HG03521 (cell line): ENCODE results near the gene LEO1.

Source experiments
- ATAC-seq: cut with Tn5 transposase; IDR thresholded peaks from one replicate; pipeline ENCODE4 v1.9.1; 2021; ENCODE audit warnings: mild to moderate bottlenecking, moderate library complexity; ENCODE audit not compliant: unreplicated experiment

LEO1 gene

DNA sequence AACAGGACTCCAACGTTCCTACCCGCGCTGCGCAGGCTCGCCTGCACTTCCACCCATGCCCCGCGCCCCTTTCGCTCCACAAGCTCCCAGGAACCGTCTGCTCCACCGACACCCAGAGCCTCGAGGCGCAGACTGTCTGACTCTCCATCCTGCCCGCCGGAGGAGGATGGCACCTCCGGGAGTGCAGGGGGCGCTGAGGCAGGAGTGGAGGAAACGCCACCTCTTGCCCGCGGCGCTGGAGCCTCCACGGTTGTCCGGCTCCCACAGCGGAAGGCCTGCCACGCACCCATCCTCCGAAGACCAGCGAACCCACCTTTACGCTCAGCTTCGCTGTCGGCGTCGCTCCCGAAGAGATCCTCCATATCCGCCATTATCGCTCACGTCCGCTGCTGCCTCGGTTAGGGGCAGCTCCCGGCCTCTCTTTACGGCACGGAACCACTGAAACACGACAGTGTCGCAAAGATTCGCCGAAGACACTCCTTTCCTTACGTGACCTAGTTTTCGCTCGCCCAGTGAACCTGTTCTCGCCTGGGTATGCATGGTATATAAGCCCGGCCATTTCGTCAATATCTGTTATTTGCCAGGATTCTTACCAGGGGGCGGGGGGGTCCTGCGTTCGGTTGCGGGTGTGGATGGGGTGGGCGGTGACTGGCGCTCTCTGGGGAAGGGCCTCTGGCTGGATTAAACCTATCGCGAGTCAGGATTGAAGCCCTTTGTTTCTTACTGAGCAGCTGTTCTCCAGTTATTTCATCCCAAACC lies at the start of gene LEO1:
LEO1 (minus strand) TSS at position 404 of the 759 bp plus-strand sequence; CDS start at position 371, 33 bp downstream.
- peak; percentile 72 for ATAC-seq

DNA sequence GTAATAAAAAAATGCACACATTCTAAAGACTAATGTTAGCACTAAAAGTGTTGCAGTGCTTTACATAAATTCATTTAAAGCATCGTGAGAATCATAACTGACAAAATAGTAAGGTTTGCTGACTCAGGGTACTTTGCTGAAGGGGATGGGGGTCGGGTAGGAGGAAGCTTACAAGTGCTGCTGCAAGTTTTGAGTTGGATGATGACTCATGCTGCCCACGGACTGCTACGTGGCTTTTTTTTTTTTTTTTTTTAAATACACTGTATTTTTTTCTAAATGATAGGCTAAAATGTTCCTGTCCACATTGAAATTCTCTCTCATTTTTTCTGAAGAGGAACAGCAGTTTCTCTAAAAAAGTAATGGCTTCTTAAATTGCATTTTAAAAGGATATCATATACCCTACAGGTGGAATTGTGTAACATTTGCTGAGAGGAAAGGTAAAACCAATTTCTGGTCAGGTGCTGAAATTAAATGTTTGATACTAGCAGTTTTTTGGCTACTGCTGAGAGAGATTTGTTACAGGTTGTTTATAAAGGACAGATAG lies 49.6 kb upstream of the LEO1 start:
- ATAC-seq, result no peak

DNA sequence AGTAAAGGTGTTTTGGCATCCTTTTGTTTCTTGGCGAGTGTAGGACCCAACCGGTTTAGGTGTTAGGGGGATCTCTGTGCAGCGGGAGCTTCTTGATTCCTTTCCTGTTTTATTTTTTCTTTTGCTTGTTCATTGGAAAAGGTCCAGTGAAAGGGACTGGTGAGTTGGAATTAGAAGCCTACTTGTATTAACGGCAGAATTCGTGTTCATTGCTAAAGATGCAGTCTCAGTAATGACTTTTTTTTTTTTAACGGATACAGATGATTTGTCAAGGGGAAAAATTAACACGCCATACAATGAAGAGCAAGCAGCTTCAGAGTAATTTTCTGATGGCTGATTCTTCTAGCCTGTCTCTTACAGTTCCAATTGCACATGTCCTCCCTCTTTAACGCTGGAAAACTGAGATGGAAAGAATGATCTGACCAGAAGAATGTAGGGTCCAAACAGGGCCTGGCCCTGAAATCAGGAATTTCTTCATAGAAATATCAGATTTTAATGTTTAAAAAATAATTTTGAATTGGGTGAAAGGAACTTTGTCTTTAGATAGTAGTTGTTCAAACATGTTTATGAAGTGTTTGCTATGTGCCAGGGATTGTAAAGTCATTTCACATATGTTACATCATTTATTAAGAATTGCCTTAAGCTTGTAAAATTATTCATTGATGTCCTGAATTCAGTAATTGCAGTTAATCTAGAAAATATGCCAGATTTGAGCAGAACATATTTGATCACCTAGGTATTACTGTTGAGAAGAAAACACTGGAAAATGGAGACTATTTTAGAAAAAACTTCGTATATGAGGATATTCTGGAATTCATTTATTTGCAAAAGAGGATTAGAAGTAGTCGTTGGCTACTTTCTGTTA lies 48.9 kb upstream of the LEO1 start:
- no peak for ATAC-seq

DNA sequence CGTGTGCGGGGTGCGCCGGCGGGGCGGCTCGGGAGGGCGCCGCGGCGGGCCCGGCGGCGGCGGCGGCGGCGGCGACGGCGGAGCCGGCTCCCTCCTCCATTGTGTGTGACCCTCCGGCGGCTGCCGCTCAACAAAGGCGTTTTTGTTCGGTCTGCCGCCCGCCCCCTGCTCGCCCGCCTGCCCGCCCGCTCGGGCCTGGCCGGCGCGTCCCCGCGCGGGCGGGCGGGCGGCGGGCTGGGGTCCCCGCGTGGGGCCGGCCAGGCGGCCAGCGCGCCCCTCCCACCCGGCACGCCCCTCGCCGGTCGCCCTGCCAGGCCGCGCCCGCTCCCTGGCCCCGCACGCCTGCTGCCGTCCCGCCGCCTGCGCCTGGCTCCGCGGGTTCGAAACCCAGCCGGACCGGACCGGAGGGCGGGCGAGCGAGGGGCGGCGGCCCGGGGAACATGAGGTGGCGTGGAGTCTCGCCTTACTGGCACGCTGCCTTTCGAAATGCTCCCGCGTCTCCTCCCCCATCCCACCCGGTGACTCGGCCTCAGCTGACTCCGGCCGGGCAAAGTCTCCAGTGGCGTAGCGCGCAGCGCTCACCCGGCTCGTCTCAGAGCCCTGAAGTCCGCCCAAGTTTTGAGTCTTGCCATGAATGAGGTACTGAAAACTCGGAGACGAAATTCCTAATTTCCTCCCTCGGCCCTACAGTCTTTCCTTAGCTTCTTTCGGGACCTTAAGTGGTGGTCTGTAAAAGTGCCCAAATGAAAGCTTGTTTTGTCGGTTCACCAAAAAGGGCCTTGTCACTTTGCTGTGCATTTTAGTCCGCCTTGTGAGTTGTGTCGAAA lies 48.0 kb upstream of the LEO1 start:
- peak; percentile 45 for ATAC-seq

DNA sequence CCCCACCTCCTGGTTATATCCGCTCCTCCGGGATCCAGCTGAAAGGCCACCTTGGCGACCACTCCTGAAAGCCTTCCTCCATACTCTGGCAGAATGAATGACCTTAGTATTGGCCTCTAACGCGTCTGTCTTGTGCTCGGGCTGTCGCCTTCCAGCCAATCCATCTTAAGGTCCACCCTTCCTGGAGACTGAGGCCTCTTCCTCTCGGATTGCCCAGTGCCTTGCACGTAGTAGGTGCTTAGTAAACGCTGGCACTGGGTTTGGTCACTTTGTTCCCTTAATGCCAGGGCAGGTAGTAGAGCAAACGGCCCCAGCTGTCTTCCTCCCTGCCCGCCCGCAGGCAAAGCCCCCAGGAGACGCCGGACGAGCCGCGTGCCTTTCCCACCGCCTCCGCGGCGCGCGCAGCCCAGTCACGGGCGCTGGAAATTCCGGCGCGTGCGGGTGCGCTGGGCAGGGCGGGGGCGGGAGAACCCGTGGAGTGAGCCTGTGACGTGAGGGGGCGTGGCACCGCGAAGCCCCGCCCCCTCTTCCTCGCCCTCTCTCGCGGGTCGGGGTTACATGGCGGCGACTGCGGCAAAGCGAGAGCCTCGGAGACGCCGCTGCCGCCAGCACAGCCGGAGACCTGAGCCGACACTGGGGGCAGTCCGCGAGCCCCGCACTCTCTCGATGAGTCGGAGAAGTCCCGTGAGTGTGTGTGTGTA lies 47.3 kb upstream of the LEO1 start, which contains the start of gene MAPK6:
MAPK6 (plus strand) TSS at position 527 of the 701 bp plus-strand sequence. CDS start 27,242 bp downstream, outside the sequence.
- peak; percentile 69 for ATAC-seq

DNA sequence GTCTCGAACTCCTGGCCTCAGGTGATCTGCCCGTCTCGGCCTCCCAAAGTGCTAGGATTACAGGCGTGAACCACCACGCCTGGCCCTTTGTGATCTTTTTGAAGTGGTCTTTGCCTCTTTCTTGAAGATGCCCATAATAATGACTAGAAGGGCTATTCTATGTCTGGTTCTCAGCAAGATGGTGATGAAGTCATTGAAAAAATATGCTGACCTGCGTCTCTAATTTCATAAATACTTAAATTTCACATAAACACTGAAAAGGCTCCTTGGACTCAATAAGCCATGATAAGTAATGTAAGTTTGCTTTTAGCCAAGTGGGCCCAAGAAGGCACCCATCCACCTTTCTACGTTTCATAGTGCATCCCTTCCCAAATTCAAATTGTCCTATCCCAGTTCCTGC lies 46.7 kb upstream of the LEO1 start:
- no peak for ATAC-seq

DNA sequence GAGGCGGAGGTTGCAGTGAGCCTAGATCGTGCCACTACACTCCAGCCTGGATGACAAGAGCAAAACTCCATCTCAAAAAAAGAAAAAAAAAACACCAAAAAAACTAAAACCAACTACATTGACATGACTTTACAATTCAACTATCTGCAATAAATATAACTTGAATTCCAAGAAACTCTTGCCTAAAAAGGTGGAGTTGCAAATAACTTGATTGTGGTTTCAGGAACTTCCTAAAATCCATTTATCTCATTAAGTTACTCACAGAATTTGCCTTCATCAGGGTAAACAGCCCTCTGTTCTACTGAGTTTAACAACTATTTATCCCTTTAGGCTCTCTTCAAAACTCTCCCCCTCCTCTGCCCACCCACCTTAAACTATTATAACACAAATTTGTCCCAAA lies 44.7 kb upstream of the LEO1 start:
- ATAC-seq, result no peak

DNA sequence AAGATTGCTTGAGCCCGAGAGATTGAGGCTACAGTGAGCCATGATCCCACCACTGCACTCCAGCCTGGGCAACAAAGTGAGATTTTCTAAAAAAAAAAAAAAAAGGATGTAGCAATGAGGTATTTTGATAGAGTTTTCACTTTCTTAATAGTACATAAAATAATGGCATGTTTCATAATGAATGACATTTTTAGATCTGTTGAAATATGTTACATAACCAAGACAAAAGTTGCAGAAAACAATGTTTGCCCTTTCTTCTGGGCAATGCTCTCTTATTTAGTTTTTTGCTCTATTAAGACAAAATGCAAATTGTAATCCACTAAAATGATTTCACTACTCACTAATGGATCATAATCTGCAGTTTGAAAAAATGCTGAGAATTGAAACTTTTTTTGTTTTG lies 43.0 kb upstream of the LEO1 start:
- no peak for ATAC-seq

DNA sequence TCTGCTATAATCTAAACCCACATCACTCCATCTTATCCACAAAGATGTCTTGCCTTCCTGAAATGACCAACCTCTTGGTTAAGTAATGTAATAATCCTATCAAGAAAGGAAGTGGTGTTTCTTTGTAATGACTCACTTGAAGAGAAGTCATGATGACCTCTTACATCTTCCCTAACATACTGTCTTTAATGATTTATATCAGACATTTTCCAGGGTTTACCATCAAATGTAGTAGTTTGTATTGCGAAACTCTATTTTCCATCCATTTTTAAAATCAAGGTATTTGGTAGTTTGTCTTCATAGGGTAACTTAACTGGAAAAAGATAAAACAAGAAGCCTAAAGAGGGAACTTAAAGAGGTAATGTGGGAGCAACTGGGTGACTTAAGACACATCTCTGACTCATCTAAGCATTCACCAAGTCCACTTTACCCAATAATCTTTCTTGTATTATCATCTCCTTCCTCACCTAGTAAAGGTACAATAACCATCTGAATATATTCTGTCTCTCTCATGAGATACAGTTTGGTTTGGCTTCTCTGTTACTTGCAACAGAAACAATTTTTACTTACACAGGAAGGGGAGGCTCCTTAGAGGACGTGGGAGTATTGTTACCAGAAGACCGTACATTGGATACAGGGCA lies 41.7 kb upstream of the LEO1 start:
- no peak for ATAC-seq

DNA sequence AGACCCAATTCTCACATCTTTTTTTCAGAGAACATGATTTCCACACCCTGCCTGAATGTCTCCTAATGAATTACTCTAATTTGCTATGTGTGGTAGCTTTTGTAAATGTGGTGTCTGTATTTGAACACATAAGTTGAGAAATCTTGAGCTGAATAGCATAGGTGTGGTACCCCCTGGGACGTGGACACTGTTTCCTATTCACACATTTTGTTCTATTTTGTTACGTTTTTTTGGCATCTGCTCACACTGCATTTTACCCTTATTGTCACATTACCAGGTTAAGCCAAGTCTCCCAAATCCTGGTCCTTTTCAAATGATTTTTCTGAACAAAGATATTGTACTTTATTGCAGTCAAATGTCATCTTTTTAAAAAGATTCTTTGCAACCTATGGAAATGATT lies 40.6 kb upstream of the LEO1 start:
- no peak for ATAC-seq

DNA sequence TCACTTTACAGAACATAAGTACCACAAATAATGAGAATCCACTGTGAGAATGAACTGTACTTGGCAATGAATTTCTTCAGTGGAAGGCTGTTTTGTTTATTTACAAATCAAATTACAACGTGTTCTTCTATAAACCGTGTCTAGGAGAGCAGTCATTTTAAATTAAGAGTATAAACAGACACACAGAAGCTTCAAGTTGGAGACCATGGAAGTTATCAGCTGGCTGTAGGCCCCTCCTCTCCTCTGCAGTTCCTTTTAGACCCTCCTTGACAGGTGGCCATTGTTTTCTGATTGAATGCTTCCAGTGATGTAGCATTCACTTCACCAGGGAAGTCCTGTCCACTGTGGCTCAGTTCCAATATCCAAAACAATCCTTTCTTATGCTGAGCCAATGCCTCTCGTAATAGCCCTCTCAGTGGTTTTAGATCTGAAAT lies 40.1 kb upstream of the LEO1 start:
- ATAC-seq, result no peak

DNA sequence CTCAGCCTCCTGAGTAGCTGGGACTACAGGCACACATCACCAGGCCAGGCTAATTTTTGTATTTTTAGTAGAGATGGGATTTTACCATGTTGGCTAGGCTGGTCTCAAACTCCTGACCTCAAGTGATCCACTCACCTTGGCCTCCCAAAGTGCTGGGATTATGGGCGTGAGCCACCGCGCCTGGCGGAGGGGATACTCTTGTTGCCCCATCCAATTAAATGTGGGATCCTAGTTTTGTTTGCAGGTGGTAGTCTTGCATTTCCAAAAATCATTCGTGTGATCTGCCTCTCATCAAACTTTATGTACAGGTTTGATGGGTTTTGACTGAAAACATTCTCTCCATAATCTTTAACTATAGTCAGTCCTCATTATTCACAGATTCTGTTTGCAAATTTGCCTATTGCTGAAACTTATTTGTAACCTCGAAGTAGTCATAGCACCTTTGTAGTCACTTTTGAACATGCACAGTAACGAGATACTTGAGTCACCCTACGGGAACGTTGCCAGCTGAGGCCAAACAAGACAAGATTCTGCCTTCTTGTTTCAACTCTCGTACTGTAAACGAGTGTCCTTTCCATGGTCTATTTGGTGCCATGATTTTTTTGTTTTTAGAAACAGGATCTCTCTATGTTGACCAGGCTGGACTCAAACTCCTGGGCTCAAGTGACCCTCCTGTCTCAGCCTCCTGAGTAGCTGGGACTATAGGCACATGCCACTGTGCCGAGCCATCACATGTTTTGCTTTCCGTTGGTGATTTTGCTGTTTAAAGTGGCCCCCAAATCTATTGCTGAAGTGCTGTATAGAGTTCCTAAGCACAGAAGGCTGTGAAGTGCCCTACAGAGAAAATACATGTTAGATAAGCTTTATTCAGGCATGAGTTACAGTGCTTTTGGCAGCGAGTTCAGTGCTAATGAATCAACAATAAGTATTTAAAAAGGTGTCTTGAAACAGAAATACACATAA lies 39.3 kb upstream of the LEO1 start:
- ATAC-seq, result no peak

DNA sequence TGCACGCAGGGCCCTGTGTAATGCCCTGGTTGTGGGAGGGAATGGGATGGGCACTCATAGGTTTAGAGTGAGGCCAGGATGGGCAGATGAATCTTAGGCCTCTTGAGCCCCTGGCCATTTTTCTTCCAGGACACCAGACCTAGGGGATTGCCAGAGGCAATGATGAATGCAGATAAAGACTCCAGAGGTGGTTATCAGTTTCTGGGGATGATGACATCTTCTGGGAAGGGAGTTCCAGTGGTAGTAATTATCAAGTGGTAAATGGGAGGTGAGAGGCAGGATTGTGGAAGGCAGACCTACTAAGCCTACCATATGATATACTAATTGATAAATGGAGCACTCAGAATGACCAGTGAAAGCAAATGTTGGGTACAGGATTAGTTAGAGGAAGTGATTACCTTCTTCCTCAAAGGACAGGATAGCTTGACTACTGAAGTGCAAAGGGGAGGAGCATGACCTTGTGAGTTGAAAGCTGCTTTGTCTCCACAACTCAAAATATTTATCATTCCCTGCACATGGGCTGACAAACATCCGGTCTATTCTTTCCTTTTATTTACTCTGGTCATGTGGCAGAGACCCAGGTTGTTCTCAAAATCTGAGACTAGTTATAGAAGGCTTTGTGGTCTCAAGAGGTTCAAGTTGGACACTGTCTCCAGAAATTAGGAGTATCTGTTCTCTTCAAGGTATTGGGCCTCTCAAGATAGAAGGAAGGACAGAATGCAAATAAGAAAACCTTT lies 37.3 kb upstream of the LEO1 start:
- no peak for ATAC-seq

DNA sequence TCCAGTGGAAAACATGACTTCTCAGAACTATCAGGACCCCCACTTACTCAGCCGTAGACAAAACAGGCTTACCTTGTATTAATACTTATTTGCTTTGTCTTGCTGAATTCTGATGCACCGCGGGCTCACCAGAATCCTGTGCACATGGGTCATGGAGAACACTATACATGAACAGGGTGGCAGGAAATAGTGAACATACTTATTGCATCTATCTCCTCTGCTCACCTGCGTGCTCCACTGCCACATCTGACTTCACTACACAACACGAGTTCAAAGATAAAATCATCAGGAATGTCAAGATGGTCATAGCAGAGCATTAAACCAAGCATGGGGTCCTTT lies 36.8 kb upstream of the LEO1 start:
- no peak for ATAC-seq

DNA sequence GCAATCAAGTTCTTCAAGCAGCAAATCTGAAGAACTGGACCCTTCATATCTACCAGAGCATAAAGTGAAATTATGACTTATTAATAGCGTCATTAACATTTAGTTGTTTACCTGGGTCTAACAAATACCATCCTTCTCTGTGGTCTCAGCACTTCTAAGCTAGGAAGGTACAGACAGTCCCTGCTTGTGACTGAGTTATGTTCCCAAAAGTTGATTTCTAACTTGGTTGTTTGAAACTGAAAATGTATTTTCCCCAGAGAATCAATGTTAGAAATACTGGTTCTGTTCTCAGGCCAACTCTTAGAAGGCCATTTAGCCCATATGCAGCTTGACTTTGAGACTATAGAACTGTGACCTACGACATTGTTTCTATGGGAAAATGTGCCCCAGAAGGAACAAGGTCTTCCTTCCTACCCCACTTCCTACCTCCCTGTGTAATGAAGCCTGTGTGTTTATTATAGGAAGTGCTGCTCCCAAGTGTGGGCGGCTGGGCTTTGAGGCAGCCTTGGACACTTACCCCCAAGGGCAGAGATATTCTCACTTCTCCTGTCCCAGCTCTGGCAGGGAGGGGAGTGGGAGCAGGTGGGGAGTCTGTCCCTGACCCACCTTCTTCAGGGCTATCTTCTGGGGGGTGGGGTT lies 35.2 kb upstream of the LEO1 start:
- ATAC-seq, result peak; percentile 34

DNA sequence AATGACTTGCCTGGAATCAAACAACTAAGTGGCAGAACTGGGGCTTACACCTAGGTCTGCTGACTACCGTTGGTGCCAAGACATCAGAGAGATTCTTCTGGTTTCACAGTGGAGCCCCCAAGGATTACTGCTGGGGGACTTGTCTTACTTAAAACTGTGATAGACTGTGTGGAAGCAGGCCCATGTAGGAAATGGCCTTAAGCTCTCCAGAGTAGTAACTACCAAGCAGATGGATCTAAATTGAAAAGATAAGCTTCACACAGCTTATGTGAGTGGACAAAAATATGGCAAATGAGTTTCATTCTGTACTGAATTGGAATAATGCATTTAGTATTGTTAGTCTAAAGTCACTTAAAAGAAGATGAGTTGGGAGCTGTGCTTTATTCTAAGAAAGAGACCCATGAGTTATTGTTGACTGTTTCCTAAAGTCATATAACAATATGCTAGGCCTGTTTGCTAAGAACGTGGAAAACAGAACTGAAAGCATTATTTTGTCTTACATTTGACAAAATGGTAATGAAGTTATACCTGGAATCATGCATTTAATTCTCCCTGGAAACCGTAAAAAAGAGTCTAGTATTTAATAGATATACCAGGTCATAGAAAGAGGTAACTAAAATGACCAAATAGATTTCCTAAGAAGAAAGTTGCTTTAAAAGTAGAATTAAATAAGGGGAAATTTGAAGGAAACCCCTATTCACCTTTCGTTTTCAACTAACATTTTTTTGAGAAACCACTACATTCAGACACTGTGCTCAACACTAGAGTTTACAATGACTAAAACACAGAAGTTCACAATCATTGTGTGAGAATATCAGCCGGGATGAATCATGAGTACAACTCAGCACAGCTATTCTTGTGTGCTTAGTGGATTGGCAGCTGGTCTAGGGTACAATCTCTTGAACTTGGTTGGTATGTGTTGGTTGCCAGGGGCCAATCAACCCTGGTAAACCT lies 34.4 kb upstream of the LEO1 start:
- ATAC-seq, result peak; percentile 72
